Lower lobe of right lung (tissue), 2 donors: Measurements from ENCODE around the gene UPK3B. TPM values are rescaled to one million over a fixed set of nuclear protein-coding genes. Genes with fewer than 3 reads are reported as not detected.
"Not testable (repeated sequence)": the region's sequence is repeated elsewhere in the genome, so short reads cannot be mapped to it uniquely, and the experiment has no call there.

ENCODE experiments used
- ATAC-seq, 2 donors: fragments of 200-7000 bp; cut with Tn5 transposase; one replicate each; pipeline ENCODE4 v1.9.1; 2020 to 2022; ENCODE audit warnings: mild to moderate bottlenecking in 2 of 2, moderate library complexity in 2 of 2
- DNase-seq: peaks from one replicate; pipeline ENCODE4 v3.0.0-alpha.2; 2020
- H3K27ac ChIP-seq: fragments of 200-600 bp; one replicate; pipeline ENCODE4 v1.8.0; 2022
- H3K27me3 ChIP-seq: fragments of 200-600 bp; one replicate; pipeline ENCODE4 v1.8.0; 2022; ENCODE audit warnings: low read depth
- H3K36me3 ChIP-seq: fragments of 200-600 bp; one replicate; pipeline ENCODE4 v1.8.0; 2022; ENCODE audit warnings: mild to moderate bottlenecking
- H3K4me1 ChIP-seq: fragments of 200-600 bp; one replicate; pipeline ENCODE4 v1.8.0; 2022
- H3K4me3 ChIP-seq: fragments of 200-600 bp; one replicate; pipeline ENCODE4 v1.8.0; 2022; ENCODE audit warnings: mild to moderate bottlenecking
- H3K9me3 ChIP-seq: fragments of 200-600 bp; one replicate; pipeline ENCODE4 v1.8.0; 2022
- CTCF ChIP-seq: fragments of 200-600 bp; IDR thresholded peaks from one replicate; pipeline ENCODE4 v1.8.0; 2022; ENCODE audit warnings: antibody characterized with exemption, mild to moderate bottlenecking
- intact Hi-C: fragments of 100-400 bp; cut with DNase I; formaldehyde crosslinking; loops from one replicate; pipeline ENCODE4 v1.11.0; 2022
- total RNA-seq: library from RNA; stranded (reverse); fragmentation: NEBNext Ultra II Directional; extraction: Animal tissue kit (Norgen Biotek cat#: 25700); gene quantifications from one replicate; pipeline ENCODE4 v1.2.1, GENCODE V29; 2021
- donor health status: DM: no; HTN: yes; CAD: no; lungs with severe emphysema.

The UPK3B gene
- total RNA-seq, 1 donor from 2014 or later: 16.6 TPM

DNA sequence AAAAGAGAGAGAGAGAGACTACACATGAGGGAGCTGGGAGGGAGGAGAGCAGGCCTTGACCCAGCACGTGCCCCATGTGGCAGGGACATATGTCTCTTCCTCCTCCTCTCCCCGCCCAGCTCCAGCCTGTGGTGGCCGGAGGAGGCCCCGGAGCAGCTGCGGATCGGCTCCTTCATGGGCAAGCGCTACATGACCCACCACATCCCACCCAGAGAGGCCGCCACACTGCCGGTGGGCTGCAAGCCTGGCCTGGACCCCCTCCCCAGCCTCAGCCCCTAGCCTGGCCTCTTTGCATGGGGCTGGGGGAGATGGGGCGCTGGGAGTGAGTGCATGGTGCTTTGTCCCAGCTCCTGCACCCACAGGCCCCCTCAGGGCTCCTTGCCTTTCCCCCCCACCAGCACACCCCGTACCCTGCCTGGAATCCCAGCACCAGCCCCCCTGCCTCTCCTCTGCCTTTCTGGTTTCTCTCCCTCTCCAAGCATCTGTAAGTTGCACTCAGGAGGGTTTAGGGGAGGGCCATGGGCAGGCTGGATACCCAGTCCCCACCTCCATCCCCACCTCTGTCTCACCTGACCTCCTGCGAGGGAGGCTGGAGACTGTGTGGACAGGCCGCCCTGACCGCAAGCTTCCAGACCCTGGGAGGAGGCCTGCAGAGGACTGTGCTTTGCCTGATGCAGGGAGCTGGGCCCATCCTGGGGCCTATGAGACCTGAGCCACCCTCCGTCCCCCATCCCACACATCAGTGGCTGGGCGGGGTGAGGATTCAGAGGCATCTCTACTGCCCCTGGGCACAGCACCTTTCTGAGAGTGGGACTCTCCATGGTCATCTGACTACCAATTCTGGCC is 4.8 kb downstream of the UPK3B start:
- intact Hi-C loops: no loop called here
- Histone ChIP-seq H3K4me3 (no peak overlapping the region), H3K27me3 (peaks cover 5% of the 10 kb centered on the region), H3K36me3 (no peaks in the 10 kb centered on the region), H3K4me1 (peaks cover 14% of the 10 kb centered on the region), H3K9me3 (no peaks in the 10 kb centered on the region), H3K27ac (no peak overlapping the region)
- no peak for ATAC-seq
- no peak for DNase-seq
- TF ChIP-seq CTCF: no peak

- ATAC-seq (peak; percentile 29 to 60), DNase-seq (peak; percentile 81)
- Histone ChIP-seq H3K27me3 (peaks cover 5% of the 10 kb centered on the region), H3K4me1 (peaks cover 14% of the 10 kb centered on the region), H3K9me3 (no peaks in the 10 kb centered on the region), H3K4me3 (peak overlapping the region; percentile 27), H3K27ac (no peak overlapping the region), H3K36me3 (no peaks in the 10 kb centered on the region)
- intact Hi-C loops: no loop called here
- TF ChIP-seq CTCF: peak; percentile 91
Measured at GRCh38 chr7:76515999-76516443, 5.7 kb downstream of the UPK3B start.

GRCh38 chr7:76516932-76517331 is 6.6 kb downstream of the UPK3B start:
- H3K9me3 ChIP-seq, H3K36me3 ChIP-seq, H3K4me3 ChIP-seq, ATAC-seq, H3K27ac ChIP-seq, intact Hi-C loops, DNase-seq, H3K27me3 ChIP-seq: not testable (repeated sequence)
- peaks cover 14% of the 10 kb centered on the region for H3K4me1 ChIP-seq

GRCh38 chr7:76526183-76526582 is 15.8 kb downstream of the UPK3B start:
- ATAC-seq, H3K36me3 ChIP-seq, DNase-seq, H3K4me3 ChIP-seq, H3K4me1 ChIP-seq, H3K9me3 ChIP-seq, intact Hi-C loops, H3K27me3 ChIP-seq, H3K27ac ChIP-seq: not testable (repeated sequence)

DNA sequence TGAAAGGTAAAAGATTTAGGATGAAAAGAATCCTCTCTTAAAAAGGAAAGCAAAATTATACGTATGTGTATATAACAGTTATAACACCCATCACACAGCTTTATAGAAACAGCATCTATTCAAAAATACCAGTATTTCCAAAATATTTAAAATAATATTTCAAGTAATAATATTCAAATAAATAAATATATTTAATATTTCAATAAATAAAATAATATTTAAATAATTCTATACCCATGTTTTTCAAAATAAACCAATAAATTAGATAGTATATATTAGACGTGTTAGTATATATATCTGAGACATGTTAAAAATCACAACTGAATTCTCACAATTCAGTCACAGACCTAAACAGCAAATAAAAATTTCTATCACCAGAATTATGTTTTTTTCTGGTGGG is 21.3 kb downstream of the UPK3B start:
- ATAC-seq, H3K27ac ChIP-seq, H3K27me3 ChIP-seq, H3K36me3 ChIP-seq, H3K4me1 ChIP-seq, intact Hi-C loops, DNase-seq, H3K9me3 ChIP-seq, H3K4me3 ChIP-seq: not testable (repeated sequence)

DNA sequence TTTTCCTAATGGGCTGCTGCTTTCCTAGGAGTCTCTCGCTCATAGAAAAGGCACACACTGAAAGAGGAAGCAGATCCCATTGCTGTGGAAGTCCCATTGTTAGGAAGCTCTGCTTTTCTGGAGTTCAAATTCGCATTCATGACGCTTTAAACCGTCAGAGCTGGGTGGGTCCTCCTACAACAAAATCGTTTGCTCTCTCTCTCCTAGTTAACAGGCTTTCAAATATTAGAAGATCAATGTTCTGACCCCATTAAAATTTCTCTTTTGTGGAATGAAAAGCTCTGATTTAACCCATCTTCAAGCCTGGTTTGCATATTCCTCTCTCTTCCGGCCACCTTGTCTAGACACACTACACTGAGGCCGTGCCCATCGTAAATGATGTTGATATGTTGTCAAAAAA is 32.8 kb downstream of the UPK3B start, which contains the start of gene SPDYE16:
SPDYE16 (minus strand) TSS at position 101 of the 400 bp plus-strand sequence. CDS start 1,838 bp downstream, outside the sequence.
- H3K27ac ChIP-seq, H3K4me3 ChIP-seq, DNase-seq, H3K9me3 ChIP-seq, H3K36me3 ChIP-seq, intact Hi-C loops, H3K27me3 ChIP-seq, ATAC-seq, H3K4me1 ChIP-seq: not testable (repeated sequence)

DNA sequence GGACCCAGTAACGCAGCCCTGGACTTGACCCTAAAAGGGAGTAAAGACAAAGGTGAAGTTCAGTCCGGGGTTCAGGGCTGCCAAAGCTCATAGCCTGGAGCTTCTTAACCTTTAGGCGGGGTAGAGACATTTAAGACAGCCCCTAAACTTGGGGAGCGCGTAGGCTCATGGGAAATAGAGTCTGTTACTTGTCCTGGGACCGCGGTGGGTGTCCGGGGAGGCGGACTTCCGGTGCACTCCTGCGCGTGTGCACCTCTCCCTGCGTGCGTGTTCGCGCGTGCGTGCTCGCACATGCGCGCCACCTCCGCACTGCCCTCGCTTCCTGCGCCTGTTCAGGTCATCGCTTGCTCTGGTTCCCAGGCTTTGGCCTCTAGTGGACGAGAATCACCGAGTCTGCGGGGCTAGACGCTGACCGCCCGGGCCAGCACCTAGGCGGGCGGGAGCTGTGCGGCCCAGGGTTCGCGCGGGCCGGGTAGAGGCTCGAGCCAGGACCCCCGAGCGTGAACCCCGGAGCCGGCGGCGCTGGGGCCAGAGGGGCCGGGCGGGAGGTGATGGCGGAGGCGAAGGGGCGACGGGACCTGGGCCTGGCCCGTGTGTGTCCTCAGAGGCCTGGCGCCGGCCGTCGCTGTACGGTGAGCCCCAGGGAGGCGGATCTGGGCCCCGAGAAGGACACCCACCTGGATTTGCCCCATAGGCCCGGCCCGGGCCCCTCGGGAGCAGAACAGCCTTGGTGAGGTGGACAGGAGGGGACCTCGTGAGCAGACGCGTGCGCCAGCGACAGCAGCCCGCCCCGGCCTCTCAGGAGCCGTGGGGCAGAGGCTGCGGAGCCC is 38.9 kb downstream of the UPK3B start:
- H3K36me3 ChIP-seq, H3K4me1 ChIP-seq, H3K9me3 ChIP-seq, intact Hi-C loops, H3K27me3 ChIP-seq: not testable (repeated sequence)
- ATAC-seq (peak; percentile 100), DNase-seq (peak; percentile 94)
- H3K4me3 ChIP-seq: peak overlapping the region; percentile 89
- H3K27ac ChIP-seq: peak overlapping the region; percentile 88

DNA sequence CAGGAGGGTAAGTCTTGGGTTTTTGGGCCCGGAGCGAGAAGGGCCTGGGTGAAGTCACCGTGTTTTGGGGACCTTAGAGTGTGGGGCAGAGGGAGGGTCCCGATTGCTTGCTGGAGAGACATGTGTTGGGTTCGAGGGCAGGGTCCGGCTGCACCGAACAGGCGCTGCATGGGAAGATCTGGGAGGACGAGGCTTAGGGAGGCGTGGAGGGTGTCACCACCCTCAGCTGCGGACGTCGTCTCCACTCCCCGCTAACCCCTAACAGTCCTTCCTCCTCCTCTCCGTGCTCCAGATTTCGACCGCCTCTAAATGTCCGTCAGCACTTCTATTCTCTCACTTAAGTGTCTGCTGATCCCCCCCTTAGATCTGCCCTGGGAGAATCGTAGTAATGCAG is 39.5 kb downstream of the UPK3B start:
- H3K9me3 ChIP-seq, H3K36me3 ChIP-seq, H3K4me1 ChIP-seq, DNase-seq, H3K27me3 ChIP-seq, intact Hi-C loops: not testable (repeated sequence)
- peak overlapping the region; percentile 88 for H3K27ac ChIP-seq
- peak in 1 of 2 donors; percentile 3 for ATAC-seq
- H3K4me3 ChIP-seq: peak overlapping the region; percentile 89

DNA sequence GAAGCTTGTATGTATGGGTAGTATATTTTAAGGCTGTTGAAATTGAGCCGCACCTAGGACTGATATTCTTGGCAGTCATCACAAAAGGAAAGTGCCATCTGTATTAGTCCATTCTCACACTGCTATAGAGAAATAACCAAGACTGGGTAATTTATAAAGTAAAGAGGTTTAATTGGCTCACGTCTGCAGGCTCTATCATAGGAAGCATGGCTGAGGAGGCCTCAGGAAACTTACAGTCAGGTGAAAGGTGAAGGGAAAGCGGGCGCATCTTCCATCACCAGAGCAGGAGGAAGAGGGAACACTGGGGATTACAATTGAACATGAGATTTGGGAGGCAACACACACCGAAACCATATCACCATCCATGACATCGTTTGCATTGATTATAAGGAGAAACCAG is 41.6 kb downstream of the UPK3B start:
- H3K4me1 ChIP-seq, H3K9me3 ChIP-seq, ATAC-seq, H3K4me3 ChIP-seq, H3K27ac ChIP-seq, DNase-seq, H3K36me3 ChIP-seq, intact Hi-C loops, H3K27me3 ChIP-seq: not testable (repeated sequence)

DNA sequence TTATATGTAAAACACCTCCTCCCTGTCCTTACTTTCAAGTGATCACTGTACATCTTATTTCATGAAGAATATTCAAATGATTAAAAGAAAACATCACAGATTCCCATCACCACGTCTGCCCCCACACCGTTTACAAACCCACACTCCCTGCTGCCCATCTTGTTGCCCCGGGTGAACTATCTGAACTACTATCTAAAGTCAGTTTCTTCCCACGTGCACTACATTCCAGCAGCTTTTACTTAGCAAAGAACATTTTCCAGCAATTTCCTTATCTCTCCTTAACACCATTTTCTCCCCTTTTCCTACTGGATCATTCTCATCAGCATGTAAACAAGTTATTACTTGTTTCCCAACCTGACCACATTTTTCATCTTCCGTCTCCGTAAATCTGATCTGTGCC is 49.3 kb downstream of the UPK3B start:
- H3K27ac ChIP-seq, H3K27me3 ChIP-seq, H3K36me3 ChIP-seq, H3K4me3 ChIP-seq, H3K9me3 ChIP-seq, intact Hi-C loops, ATAC-seq, H3K4me1 ChIP-seq, DNase-seq: not testable (repeated sequence)

DNA sequence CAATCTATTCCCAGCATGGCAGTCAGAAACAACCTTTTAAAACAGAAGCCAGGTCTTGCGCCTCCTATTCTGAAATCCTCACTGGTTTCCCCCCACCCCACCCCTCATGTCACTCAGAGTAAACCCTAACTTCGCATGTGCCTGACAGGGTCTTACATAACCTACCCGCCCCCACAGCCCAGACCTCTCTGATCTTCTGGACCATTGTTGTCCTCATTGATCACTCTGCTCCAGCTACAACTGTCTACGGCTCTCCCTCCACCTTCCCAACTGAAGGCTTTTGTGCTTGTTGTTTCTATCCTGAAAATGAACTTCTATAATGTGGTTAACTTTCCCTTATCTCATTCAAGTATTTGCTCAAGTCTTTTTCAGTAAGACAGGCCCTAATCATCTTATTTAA is 49.8 kb downstream of the UPK3B start:
- H3K27me3 ChIP-seq, intact Hi-C loops, H3K9me3 ChIP-seq, H3K27ac ChIP-seq, DNase-seq, H3K4me3 ChIP-seq, H3K36me3 ChIP-seq, H3K4me1 ChIP-seq: not testable (repeated sequence)
- ATAC-seq: peak in 1 of 2 donors; percentile 18
